ENCODE data around the gene ACSS1. TPM values are rescaled to one million over a fixed set of nuclear protein-coding genes. Genes with fewer than 3 reads are reported as not detected.

ACSS1 gene
- total RNA-seq, 1 experiment from 2014 or later: 1.5 TPM

- Mint-ChIP-seq H3K4me1 (no peaks in the 10 kb centered on the region), H3K36me3 (no peaks in the 10 kb centered on the region), H3K27me3 (ENCODE audit: low read depth) (peaks cover 5% of the 10 kb centered on the region), H3K27ac (no peak overlapping the region), H3K9me3 (peaks cover 15% of the 10 kb centered on the region), H3K4me3 (no peak overlapping the region)
- ATAC-seq: no peak
- no peak for DNase-seq (ENCODE audit: low spot score)
- TF ChIP-seq E2F5 (CRISPR knock-in tag; IDR thresholded peaks at IDR 0.05) (no peak), JAZF1 (CRISPR knock-in tag; IDR thresholded peaks at IDR 0.05) (no peak), ZNF532 (CRISPR knock-in tag; IDR thresholded peaks at IDR 0.05; ENCODE audit: borderline replicate concordance) (no peak), EMX1 (CRISPR knock-in tag; IDR thresholded peaks at IDR 0.05) (no peak), ZNF219 (CRISPR knock-in tag; IDR thresholded peaks at IDR 0.05; ENCODE audit: borderline replicate concordance) (no peak), ESRRA (CRISPR knock-in tag; IDR thresholded peaks at IDR 0.05; ENCODE audit: borderline replicate concordance) (no peak), SP1 (CRISPR knock-in tag; conservative IDR thresholded peaks at IDR 0.05) (no peak), JUN (CRISPR knock-in tag; IDR thresholded peaks at IDR 0.05) (no peak), ZNF671 (CRISPR knock-in tag; IDR thresholded peaks at IDR 0.05) (no peak), TEAD1 (CRISPR knock-in tag; IDR thresholded peaks at IDR 0.05) (no peak), AR (CRISPR knock-in tag; IDR thresholded peaks at IDR 0.05) (no peak), CREM (CRISPR knock-in tag; IDR thresholded peaks at IDR 0.05) (no peak), NFE2L1 (CRISPR knock-in tag; IDR thresholded peaks at IDR 0.05) (no peak), ZNF416 (CRISPR knock-in tag; IDR thresholded peaks at IDR 0.05) (no peak), IRF1 (CRISPR knock-in tag; IDR thresholded peaks at IDR 0.05) (no peak), E2F1 (CRISPR knock-in tag; IDR thresholded peaks at IDR 0.05) (no peak), CDX4 (CRISPR knock-in tag; IDR thresholded peaks at IDR 0.05; ENCODE audit: borderline replicate concordance) (no peak), USF2 (CRISPR knock-in tag; IDR thresholded peaks at IDR 0.05) (no peak), ZMAT4 (CRISPR knock-in tag; IDR thresholded peaks at IDR 0.05) (no peak), TCF7 (CRISPR knock-in tag; IDR thresholded peaks at IDR 0.05; ENCODE audit: low read depth) (no peak)
- ChIA-PET POLR2A (no interaction called here), CTCF (interaction anchor here (1.3 kb wide), 1 partner anchor 29 kb away, joined by 4 read pairs; no protein-coding TSS in a partner anchor)
Observed at GRCh38 chr20:25100914-25101313, 43.0 kb upstream of the ACSS1 start.

Measured in WTC11 (cell line).